GM20000 (cell line): ENCODE data around the gene NANP.
"Not testable (repeated sequence)": the region's sequence is repeated elsewhere in the genome, so short reads cannot be mapped to it uniquely, and the experiment has no call there.

ENCODE experiments used
- DNase-seq: peaks from one replicate; pipeline ENCODE4 v3.0.0; 2012; ENCODE audit warnings: low spot score
- TF ChIP-seq, protein P1 (sequence below): IDR thresholded peaks from 2 replicates; pipeline ENCODE4 v1.5.1; 2012; ENCODE audit warnings: mild to moderate bottlenecking, control low read depth; ENCODE audit errors: extremely low read depth, missing control alignments

The NANP gene

DNA sequence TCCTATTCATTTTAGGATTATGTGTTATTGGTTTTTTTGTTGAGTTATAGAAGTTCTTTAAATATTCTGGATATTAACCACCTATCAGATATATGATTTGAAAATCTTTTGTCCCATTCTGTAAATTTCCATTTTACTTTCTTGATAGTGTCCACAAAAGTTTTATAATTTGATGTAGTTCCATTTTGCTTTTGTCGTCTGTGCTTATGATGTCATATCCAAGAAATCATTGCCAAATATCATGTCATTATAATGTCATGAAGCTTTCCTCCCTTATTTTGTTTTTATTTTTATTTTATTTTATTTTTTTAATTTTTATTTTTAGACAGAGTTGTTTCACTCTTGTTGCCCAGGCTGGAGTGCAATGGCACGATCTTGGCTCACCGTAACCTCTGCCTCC lies 21.0 kb upstream of the NANP start:
- DNase-seq: no peak
- TF ChIP-seq, protein P1, sequence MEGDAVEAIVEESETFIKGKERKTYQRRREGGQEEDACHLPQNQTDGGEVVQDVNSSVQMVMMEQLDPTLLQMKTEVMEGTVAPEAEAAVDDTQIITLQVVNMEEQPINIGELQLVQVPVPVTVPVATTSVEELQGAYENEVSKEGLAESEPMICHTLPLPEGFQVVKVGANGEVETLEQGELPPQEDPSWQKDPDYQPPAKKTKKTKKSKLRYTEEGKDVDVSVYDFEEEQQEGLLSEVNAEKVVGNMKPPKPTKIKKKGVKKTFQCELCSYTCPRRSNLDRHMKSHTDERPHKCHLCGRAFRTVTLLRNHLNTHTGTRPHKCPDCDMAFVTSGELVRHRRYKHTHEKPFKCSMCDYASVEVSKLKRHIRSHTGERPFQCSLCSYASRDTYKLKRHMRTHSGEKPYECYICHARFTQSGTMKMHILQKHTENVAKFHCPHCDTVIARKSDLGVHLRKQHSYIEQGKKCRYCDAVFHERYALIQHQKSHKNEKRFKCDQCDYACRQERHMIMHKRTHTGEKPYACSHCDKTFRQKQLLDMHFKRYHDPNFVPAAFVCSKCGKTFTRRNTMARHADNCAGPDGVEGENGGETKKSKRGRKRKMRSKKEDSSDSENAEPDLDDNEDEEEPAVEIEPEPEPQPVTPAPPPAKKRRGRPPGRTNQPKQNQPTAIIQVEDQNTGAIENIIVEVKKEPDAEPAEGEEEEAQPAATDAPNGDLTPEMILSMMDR: no peak

DNA sequence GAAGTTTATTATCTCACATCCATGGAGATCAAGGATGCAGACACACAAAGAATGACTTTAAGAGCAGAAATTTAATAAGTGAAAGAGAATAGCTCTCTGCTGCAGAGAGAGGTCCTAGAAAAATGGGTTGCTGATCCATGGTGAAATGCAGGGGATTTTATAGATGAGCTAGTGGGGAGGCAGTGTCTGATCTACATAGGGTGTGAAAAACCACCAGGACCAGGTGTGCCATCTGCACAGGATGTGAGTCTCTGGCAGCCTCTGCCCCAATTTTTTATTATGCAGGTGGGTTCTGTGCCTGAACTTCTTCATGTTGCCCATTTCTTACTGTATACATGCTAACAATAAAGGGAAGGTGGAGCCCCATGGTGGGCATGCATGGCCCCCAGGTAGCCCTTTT lies 19.9 kb upstream of the NANP start:
- no peak for DNase-seq
- TF ChIP-seq, protein P1: no peak

DNA sequence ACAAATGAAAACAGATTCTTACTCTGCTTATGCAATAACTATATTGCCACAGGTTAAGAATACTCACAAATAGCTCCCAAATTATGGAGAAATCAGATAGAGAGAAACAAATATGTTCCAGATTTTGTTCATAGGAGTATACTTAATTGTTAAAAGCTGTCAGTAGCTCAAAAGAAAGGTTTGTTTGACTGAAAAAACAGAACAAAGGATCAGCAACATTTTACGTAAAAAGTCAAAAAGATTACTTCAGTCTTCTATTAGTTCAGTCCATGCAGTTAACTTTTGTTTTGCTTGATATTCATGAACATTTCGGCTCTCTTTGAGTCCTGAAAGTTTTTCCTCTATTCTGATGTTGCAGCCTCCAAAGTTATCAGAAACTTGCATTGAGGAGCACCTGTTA lies 13.4 kb upstream of the NANP start:
- TF ChIP-seq, protein P1: no peak
- no peak for DNase-seq

DNA sequence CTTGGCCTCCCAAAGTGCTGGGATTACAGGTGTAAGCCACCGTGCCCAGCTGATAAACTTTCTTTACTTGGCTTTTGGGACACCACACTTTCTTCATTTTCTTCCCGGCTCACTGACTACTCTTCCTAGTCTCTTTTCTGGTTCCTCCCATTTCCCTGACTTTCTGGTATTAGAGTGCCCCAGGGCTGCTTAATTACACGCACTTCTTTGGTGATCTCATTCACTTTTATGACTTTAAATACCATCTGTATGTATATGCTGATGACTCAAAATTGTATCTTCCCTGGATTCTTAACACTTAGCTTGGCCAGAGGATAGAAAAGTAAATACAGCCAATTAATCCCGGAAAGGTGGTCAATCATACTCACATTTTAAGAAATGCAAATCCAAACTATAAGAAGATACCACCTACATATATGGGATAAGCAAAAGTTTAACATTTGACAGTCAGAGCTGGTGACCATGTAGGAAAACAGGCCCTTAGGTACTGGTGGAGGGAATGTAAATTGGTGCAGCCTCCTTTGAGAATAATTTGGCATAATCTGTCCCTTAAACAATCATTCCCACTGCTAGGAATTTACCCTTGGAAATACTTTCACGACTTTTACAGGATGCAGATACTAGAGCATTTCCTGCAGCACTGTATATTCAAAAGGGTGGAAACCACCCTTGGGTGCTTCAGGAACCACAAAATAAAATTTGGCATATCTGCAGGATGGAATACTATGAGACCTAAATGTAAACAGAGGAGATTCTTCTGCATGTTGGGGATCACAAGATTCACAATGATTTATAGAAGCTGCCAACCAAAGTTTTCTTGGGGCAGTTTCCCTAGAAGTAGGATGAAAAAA lies 9.4 kb upstream of the NANP start:
- TF ChIP-seq, protein P1: no peak
- no peak for DNase-seq

DNA sequence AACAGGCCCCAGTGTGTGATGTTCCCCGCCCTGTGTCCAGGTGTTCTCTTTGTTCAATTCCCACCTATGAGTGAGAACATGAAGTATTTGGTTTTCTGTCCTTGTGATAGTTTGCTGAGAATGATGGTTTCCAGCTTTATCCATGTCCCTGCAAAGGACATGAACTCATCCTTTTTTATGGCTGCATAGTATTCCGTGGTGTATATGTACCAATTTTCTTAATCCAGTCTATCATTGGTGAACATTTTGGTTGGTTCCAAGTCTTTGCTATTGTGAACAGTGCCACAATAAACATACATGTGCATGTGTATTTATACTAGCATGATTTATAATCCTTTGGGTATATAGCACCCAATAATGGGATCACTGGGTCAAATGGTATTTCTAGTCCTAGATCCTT lies 6.8 kb upstream of the NANP start:
- not testable (repeated sequence) for DNase-seq

DNA sequence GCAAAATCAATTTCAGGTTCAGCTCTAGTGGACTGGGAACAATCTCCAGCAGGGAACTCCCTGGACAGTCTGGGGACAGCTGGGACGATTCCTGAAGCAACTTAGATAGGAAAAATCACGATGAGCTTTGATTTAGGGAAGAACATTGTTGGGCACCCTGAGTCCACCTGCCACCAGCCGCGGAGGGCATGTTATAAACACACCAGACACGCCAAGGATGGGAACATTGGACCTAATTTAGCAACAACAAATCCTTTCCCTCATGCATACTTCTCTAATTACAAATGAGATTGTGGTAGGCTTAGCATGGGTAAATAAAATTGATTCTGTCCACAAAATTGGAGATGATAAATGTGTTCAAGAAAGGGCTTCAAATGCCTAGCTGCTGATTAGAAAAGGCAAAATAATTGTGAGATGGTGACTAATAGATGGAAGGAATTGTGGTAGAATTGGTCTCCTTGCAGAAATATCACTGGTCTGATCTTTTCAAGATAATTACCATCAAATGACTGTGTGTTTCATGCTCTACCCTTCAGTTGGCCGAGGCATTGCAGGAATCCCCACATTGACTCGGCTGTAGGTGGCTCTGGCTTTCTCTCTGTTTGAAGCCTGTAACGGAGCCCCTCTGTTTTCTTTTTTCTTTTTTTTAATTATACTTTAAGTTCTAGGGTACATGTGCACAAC lies 6.1 kb upstream of the NANP start:
- TF ChIP-seq, protein P1: no peak
- DNase-seq: no peak

DNA sequence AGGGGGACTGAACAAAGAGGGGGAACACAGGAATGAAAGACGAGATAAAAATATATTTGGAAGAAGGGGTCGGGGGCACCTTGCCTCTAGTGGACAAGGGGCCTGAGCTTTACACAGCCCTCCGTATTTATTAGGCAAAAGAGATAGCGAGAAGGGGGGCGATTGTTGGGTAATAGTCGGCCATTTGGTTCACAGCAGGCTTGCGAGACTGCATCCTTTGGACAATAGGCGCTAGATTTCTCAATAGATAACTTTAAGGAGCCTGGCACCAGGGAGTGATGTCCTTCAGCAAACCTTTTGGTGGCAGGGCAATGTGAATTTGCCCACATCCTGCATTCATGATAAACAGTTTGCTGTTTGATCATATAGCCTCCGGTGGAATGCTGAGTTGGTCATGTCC lies 3.0 kb upstream of the NANP start:
- DNase-seq: no peak
- TF ChIP-seq, protein P1: no peak
